NCI-H146 treated with DMSO at 0.1 percent for 48 hours (cell line): ENCODE measurements around the gene LMBR1L.

Source experiments
- DNase-seq: peaks from one replicate; lab custom pipeline; 2025; ENCODE audit not compliant: unreplicated experiment; lab: John Stamatoyannopoulos, UW

LMBR1L gene

GRCh38 chr12:49121047-49121696, 10.5 kb upstream of the LMBR1L start:
- DNase-seq = peak; percentile 80

GRCh38 chr12:49111206-49111605, 559 bp upstream of the LMBR1L start:
- DNase-seq = no peak

GRCh38 chr12:49109641-49110463, 795 bp downstream of the LMBR1L start:
- no peak for DNase-seq

- no peak for DNase-seq
Observed at GRCh38 chr12:49108958-49109404, 1.7 kb downstream of the LMBR1L start.

- no peak for DNase-seq
Observed at GRCh38 chr12:49105504-49106084, 5.1 kb downstream of the LMBR1L start.

- no peak for DNase-seq
Observed at GRCh38 chr12:49104822-49105221, 5.8 kb downstream of the LMBR1L start.

GRCh38 chr12:49100380-49100779, 10.3 kb downstream of the LMBR1L start:
- DNase-seq = no peak

- DNase-seq = no peak
Observed at GRCh38 chr12:49098703-49099102, 11.9 kb downstream of the LMBR1L start.

GRCh38 chr12:49098035-49098451, 12.6 kb downstream of the LMBR1L start:
- DNase-seq = peak; percentile 9

GRCh38 chr12:49097381-49097780, 13.3 kb downstream of the LMBR1L start:
- no peak for DNase-seq

GRCh38 chr12:49094975-49095365, 15.7 kb downstream of the LMBR1L start:
- DNase-seq = no peak

GRCh38 chr12:49094160-49094974, 16.3 kb downstream of the LMBR1L start, which contains the start of gene DHH:
Gene DHH (minus strand): TSS chr12:49094801. CDS start chr12:49094512, 289 bp downstream.
- peak; percentile 16 for DNase-seq

GRCh38 chr12:49093792-49094159, 16.9 kb downstream of the LMBR1L start:
- no peak for DNase-seq

- no peak for DNase-seq
Observed at GRCh38 chr12:49092816-49093406, 17.7 kb downstream of the LMBR1L start.

GRCh38 chr12:49092086-49092815, 18.4 kb downstream of the LMBR1L start:
- DNase-seq = peak; percentile 24

- DNase-seq = no peak
Observed at GRCh38 chr12:49091836-49092085, 18.9 kb downstream of the LMBR1L start.

- no peak for DNase-seq
Observed at GRCh38 chr12:49091056-49091835, 19.4 kb downstream of the LMBR1L start.

- no peak for DNase-seq
Observed at GRCh38 chr12:49089821-49090773, 20.6 kb downstream of the LMBR1L start.
